ENCODE measurements around the gene EML6.

EML6 gene

GRCh38 chr2:54931473-54931872 is 208.0 kb downstream of the EML6 start:
- in situ Hi-C loops (cut with MboI; ENCODE audit: low sequenced_read_pairs): no loop called here

GRCh38 chr2:54935389-54935788 is 211.9 kb downstream of the EML6 start:
- in situ Hi-C loops (cut with MboI; ENCODE audit: low sequenced_read_pairs): no loop called here

- in situ Hi-C loops (cut with MboI; ENCODE audit: low sequenced_read_pairs): no loop called here
These were observed 213.3 kb downstream of the EML6 start for GRCh38 chr2:54936766-54937165.

GRCh38 chr2:54939446-54940118 is 216.1 kb downstream of the EML6 start:
- in situ Hi-C loops (cut with MboI; ENCODE audit: low sequenced_read_pairs): no loop called here

GRCh38 chr2:54940723-54941122 is 217.3 kb downstream of the EML6 start:
- in situ Hi-C loops (cut with MboI; ENCODE audit: low sequenced_read_pairs): no loop called here

GRCh38 chr2:54941248-54941984 is 218.0 kb downstream of the EML6 start:
- in situ Hi-C loops (cut with MboI; ENCODE audit: low sequenced_read_pairs): no loop called here

- in situ Hi-C loops (cut with MboI; ENCODE audit: low sequenced_read_pairs): no loop called here
These were observed 218.9 kb downstream of the EML6 start for GRCh38 chr2:54942373-54942772.

GRCh38 chr2:54944724-54945326 is 221.4 kb downstream of the EML6 start:
- in situ Hi-C loops (cut with MboI; ENCODE audit: low sequenced_read_pairs): no loop called here

- in situ Hi-C loops (cut with MboI; ENCODE audit: low sequenced_read_pairs): no loop called here
These were observed 222.1 kb downstream of the EML6 start for GRCh38 chr2:54945391-54946219.

GRCh38 chr2:54946220-54946805 is 222.9 kb downstream of the EML6 start:
- in situ Hi-C loops (cut with MboI; ENCODE audit: low sequenced_read_pairs): no loop called here

- in situ Hi-C loops (cut with MboI; ENCODE audit: low sequenced_read_pairs): no loop called here
These were observed 223.7 kb downstream of the EML6 start for GRCh38 chr2:54947136-54947535.

- in situ Hi-C loops (cut with MboI; ENCODE audit: low sequenced_read_pairs): no loop called here
These were observed 224.2 kb downstream of the EML6 start for GRCh38 chr2:54947646-54948045.

GRCh38 chr2:54948120-54948519 is 224.7 kb downstream of the EML6 start:
- in situ Hi-C loops (cut with MboI; ENCODE audit: low sequenced_read_pairs): no loop called here

- in situ Hi-C loops (cut with MboI; ENCODE audit: low sequenced_read_pairs): no loop called here
These were observed 226.0 kb downstream of the EML6 start for GRCh38 chr2:54949431-54949830.

GRCh38 chr2:54950811-54951210 is 227.3 kb downstream of the EML6 start:
- in situ Hi-C loops (cut with MboI; ENCODE audit: low sequenced_read_pairs): no loop called here

- in situ Hi-C loops (cut with MboI; ENCODE audit: low sequenced_read_pairs): no loop called here
These were observed 229.0 kb downstream of the EML6 start for GRCh38 chr2:54952425-54952824.

GRCh38 chr2:54952978-54953456 is 229.6 kb downstream of the EML6 start:
- in situ Hi-C loops (cut with MboI; ENCODE audit: low sequenced_read_pairs): no loop called here

GRCh38 chr2:54954158-54954557 is 230.7 kb downstream of the EML6 start:
- in situ Hi-C loops (cut with MboI; ENCODE audit: low sequenced_read_pairs): no loop called here

GRCh38 chr2:54954705-54955357 is 231.4 kb downstream of the EML6 start:
- in situ Hi-C loops (cut with MboI; ENCODE audit: low sequenced_read_pairs): no loop called here

Data from HL-60/S4 (cell line).